Kidney (tissue), 14 donors: ENCODE measurements around the gene RIN3. TPM values are rescaled to one million over a fixed set of nuclear protein-coding genes. Genes with fewer than 3 reads are reported as not detected.
A peak's percentile ranks its signal among the peaks of the same experiment; 100 is the strongest.

Experiments used
- DNase-seq, 5 donors: peaks; one replicate each; pipeline ENCODE4 v3.0.0-alpha.2; 2013 to 2020
- FAIRE-seq: peaks from 2 replicates; lab custom pipeline; 2012; peaks lifted over from hg19 to GRCh38; lab: Jason Lieb, UNC
- H3K27ac ChIP-seq, 2 donors: one replicate each; pipeline ENCODE4 v1.7.0; 2013; ENCODE audit warnings: low read depth in 2 of 2, low read length in 2 of 2, inconsistent platforms in 1 of 2
- H3K27me3 ChIP-seq: one replicate; pipeline ENCODE4 v1.7.1; 2013; ENCODE audit warnings: low read length, inconsistent platforms; ENCODE audit not compliant: control insufficient read depth, insufficient read depth
- H3K36me3 ChIP-seq, 3 donors: one replicate each; pipeline versions ENCODE4 v1.7.0 to v1.7.1; 2013; ENCODE audit warnings: low read length in 3 of 3, control low read depth in 1 of 3, inconsistent platforms in 1 of 3; ENCODE audit not compliant: insufficient read depth in 3 of 3, control insufficient read depth in 2 of 3
- H3K4me1 ChIP-seq, 3 donors: one replicate each; pipeline versions ENCODE4 v1.7.0 to v1.7.1; 2013; ENCODE audit warnings: low read length in 3 of 3, inconsistent platforms in 1 of 3, low read depth in 1 of 3; ENCODE audit not compliant: control insufficient read depth in 2 of 3, insufficient read depth in 2 of 3
- H3K4me3 ChIP-seq, 3 donors: one replicate each; pipeline versions ENCODE4 v1.7.0 to v1.8.1; 2013; ENCODE audit warnings: low read length in 3 of 3, control low read depth in 1 of 3, inconsistent platforms in 1 of 3
- H3K9ac ChIP-seq, 3 donors: one replicate each; pipeline versions ENCODE4 v1.7.0 to v1.7.1; 2013; ENCODE audit warnings: low read length in 3 of 3, control low read depth in 1 of 3, inconsistent platforms in 1 of 3
- H3K9me3 ChIP-seq, 3 donors: one replicate each; pipeline versions ENCODE4 v1.7.0 to v1.7.1; 2013; ENCODE audit warnings: low read length in 3 of 3, control low read depth in 1 of 3, inconsistent platforms in 1 of 3; ENCODE audit not compliant: control insufficient read depth in 2 of 3, insufficient read depth in 1 of 3
- intact Hi-C: fragments of 100-400 bp; cut with DNase I; formaldehyde crosslinking; loops from one replicate; pipeline ENCODE4 v1.11.1; 2022
- polyA plus RNA-seq: library from polyadenylated mRNA; stranded (reverse); fragments of 350-450 nt; fragmentation: Illumina TruSeq; extraction: RNeasy Lipid Tissue Mini Kit (QIAGEN cat#74804); gene quantifications from one replicate; pipeline ENCODE4 v1.2.3, GENCODE V29; 2014; ENCODE audit warnings: low read depth, low replicate concordance; ENCODE audit not compliant: insufficient read depth
- total RNA-seq: library from RNA; stranded (reverse); fragmentation: NEBNext Ultra II Directional; extraction: Animal tissue kit (Norgen Biotek cat#: 25700); gene quantifications from one replicate; pipeline ENCODE4 v1.2.1, GENCODE V29; 2021
- TF ChIP-seq, protein P1 (sequence below): IDR thresholded peaks from 3 replicates; pipeline ENCODE4 v1.5.1; 2012; ENCODE audit warnings: mild to moderate bottlenecking, moderate library complexity, borderline replicate concordance; ENCODE audit not compliant: insufficient read depth; ENCODE audit errors: extremely low read depth
- donor health status: control.
- donor health status: control.
- donor health status: control.
- donor health status: control.
- donor health status: control.
- donor health status: DM: yes; HTN: yes; CAD: no.
- donor health status: Normal renal cell carcinoma (clear cell type).

Gene RIN3
- total and polyA plus RNA-seq, 2 donors from 2014 or later: 7.1 to 30.4 TPM

DNA sequence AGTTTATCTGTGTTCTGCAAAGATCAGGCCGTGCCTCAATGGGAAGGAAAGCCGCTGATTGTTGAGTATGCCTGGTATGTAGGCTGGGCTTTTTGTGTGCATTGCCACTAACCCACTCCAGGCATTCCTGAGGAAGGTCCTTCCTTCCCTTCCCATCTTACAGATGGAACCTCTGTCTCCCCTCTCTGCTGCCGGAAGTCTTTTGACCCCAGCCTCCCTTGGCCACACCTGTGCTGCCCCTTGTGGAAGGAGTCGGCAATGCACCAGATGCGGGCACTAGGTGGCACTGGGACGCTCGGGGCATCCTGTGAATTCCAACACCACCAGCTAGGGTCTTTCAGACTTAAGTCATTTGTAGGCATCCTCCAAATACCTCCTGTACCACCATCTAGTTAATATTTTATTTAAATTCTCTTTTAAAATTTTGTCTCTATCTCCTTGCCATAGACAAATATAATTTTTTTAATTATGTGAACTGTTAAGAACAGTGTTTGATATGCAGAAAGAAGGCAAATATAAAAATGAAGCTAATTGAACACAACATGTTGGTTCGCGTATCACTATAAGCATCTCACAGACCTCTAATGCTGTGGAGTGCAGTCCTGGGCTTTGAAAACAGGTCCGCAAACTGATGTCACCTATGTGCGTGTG lies 99.6 kb downstream of the RIN3 start:
- peak in 2 of 5 donors; percentile 23 to 29 for DNase-seq
- intact Hi-C loops: no loop called here
- Histone ChIP-seq H3K4me3 (no peak overlapping the region), H3K4me1 (no peaks in the 10 kb centered on the region), H3K27ac (no peak overlapping the region), H3K9me3 (no peaks in the 10 kb centered on the region), H3K27me3 (no peaks in the 10 kb centered on the region), H3K36me3 (no peaks in the 10 kb centered on the region), H3K9ac (no peak overlapping the region)
- TF ChIP-seq, protein P1, sequence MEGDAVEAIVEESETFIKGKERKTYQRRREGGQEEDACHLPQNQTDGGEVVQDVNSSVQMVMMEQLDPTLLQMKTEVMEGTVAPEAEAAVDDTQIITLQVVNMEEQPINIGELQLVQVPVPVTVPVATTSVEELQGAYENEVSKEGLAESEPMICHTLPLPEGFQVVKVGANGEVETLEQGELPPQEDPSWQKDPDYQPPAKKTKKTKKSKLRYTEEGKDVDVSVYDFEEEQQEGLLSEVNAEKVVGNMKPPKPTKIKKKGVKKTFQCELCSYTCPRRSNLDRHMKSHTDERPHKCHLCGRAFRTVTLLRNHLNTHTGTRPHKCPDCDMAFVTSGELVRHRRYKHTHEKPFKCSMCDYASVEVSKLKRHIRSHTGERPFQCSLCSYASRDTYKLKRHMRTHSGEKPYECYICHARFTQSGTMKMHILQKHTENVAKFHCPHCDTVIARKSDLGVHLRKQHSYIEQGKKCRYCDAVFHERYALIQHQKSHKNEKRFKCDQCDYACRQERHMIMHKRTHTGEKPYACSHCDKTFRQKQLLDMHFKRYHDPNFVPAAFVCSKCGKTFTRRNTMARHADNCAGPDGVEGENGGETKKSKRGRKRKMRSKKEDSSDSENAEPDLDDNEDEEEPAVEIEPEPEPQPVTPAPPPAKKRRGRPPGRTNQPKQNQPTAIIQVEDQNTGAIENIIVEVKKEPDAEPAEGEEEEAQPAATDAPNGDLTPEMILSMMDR: peak; percentile 51
- FAIRE-seq: no peak

DNA sequence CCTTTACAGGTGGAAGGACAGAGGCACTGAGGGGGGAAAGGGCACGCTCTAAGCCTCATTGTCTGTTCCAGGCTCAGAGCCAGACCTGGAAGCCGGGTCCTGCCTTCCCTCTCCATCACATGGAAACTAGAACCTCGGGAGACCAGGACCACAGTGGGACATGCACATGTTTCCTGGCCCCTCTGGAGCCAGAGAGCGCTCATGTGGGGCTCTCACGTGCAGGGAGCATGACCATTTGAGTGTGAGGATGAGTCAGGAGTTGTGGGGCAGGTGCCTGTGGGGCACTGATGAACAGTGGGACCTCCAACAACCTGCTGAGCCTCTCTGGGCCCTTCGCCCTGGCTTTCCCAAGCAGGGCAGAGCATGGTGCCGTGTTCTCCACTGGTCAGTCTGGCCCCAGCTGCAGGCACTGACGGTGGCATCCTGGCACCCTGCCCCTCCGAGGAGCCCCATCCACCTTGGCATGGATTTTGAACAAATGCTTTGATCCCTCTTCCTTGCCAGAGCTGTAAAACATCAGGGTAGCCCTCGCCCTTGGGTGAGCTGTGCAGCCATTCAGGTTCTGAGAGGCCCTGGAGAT lies 100.2 kb downstream of the RIN3 start:
- DNase-seq (no peak), FAIRE-seq (no peak)
- intact Hi-C loops: no loop called here
- Histone ChIP-seq H3K4me1 (no peaks in the 10 kb centered on the region), H3K9ac (no peak overlapping the region), H3K4me3 (no peak overlapping the region), H3K36me3 (no peaks in the 10 kb centered on the region), H3K27ac (no peak overlapping the region), H3K9me3 (no peaks in the 10 kb centered on the region), H3K27me3 (no peaks in the 10 kb centered on the region)
- TF ChIP-seq, protein P1: no peak

DNA sequence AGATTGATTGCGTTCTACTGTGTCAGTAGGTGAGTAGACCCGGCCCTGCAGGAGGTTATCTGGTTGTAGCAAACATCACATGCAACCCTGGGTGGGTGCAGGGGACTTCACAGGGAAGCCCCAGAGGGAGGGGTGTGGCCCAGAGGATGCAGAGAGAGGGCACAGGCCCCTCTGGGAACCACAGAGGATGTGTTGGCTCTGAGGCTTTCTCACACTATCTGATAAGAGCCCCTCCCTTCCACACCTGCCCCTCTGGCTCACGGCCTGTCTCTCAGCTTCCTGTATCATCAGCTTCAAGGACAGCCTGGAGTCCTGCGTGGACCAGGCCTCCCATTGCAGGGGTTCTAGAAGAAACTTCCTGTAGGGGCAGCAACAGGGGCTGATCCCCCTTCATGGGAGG lies 101.9 kb downstream of the RIN3 start:
- Histone ChIP-seq H3K27me3 (no peaks in the 10 kb centered on the region), H3K9ac (no peak overlapping the region), H3K27ac (no peak overlapping the region), H3K4me3 (no peak overlapping the region), H3K9me3 (no peaks in the 10 kb centered on the region), H3K4me1 (no peaks in the 10 kb centered on the region), H3K36me3 (no peaks in the 10 kb centered on the region)
- DNase-seq: no peak
- intact Hi-C loops: no loop called here
- TF ChIP-seq, protein P1: no peak
- no peak for FAIRE-seq
